ENCODE measurements around the gene ZNRF1.

The ZNRF1 gene

GRCh38 chr16:75027520-75028300 is 28.9 kb downstream of the ZNRF1 start:
- Histone ChIP-seq H3K27ac (peak overlapping the region; percentile 21), H3K4me1 (peaks cover 5% of the 10 kb centered on the region), H3K79me2 (peaks cover 35% of the 10 kb centered on the region), H2AFZ (no peak overlapping the region), H3K9me3 (ENCODE audit: control insufficient read depth, low read length) (no peaks in the 10 kb centered on the region), H3K27me3 (ENCODE audit: control insufficient read depth, insufficient read depth, low read length) (no peaks in the 10 kb centered on the region), H3K4me3 (ENCODE audit: low read depth, low read length) (no peak overlapping the region), H3K4me2 (ENCODE audit: low read length) (no peak overlapping the region), H3K36me3 (ENCODE audit: control insufficient read depth, insufficient read depth, low read length) (no peaks in the 10 kb centered on the region), H3K9ac (no peak overlapping the region)
- TF ChIP-seq CTCF (IDR thresholded peaks at IDR 0.05) = no peak

- no peak for TF ChIP-seq CTCF (IDR thresholded peaks at IDR 0.05)
- Histone ChIP-seq H3K4me1 (peaks cover 5% of the 10 kb centered on the region), H3K9me3 (ENCODE audit: control insufficient read depth, low read length) (no peaks in the 10 kb centered on the region), H3K79me2 (peaks cover 34% of the 10 kb centered on the region), H3K36me3 (ENCODE audit: control insufficient read depth, insufficient read depth, low read length) (no peaks in the 10 kb centered on the region), H3K27me3 (ENCODE audit: control insufficient read depth, insufficient read depth, low read length) (no peaks in the 10 kb centered on the region), H2AFZ (no peak overlapping the region), H3K4me2 (ENCODE audit: low read length) (no peak overlapping the region), H3K27ac (no peak overlapping the region), H3K4me3 (ENCODE audit: low read depth, low read length) (no peak overlapping the region), H3K9ac (no peak overlapping the region)
Measured at GRCh38 chr16:75028544-75029135, 29.8 kb downstream of the ZNRF1 start.

GRCh38 chr16:75029854-75030253 is 31.0 kb downstream of the ZNRF1 start:
- Histone ChIP-seq H3K4me1 (peaks cover 5% of the 10 kb centered on the region), H3K27ac (no peak overlapping the region), H3K4me2 (ENCODE audit: low read length) (no peak overlapping the region), H3K9me3 (ENCODE audit: control insufficient read depth, low read length) (no peaks in the 10 kb centered on the region), H3K36me3 (ENCODE audit: control insufficient read depth, insufficient read depth, low read length) (no peaks in the 10 kb centered on the region), H3K27me3 (ENCODE audit: control insufficient read depth, insufficient read depth, low read length) (no peaks in the 10 kb centered on the region), H3K9ac (no peak overlapping the region), H3K4me3 (ENCODE audit: low read depth, low read length) (no peak overlapping the region), H3K79me2 (peaks cover 46% of the 10 kb centered on the region), H2AFZ (no peak overlapping the region)
- TF ChIP-seq CTCF (IDR thresholded peaks at IDR 0.05) = no peak

GRCh38 chr16:75032655-75033054 is 33.8 kb downstream of the ZNRF1 start:
- Histone ChIP-seq H3K27me3 (ENCODE audit: control insufficient read depth, insufficient read depth, low read length) (no peaks in the 10 kb centered on the region), H3K27ac (no peak overlapping the region), H3K9me3 (ENCODE audit: control insufficient read depth, low read length) (no peaks in the 10 kb centered on the region), H3K9ac (no peak overlapping the region), H3K4me2 (ENCODE audit: low read length) (no peak overlapping the region), H2AFZ (no peak overlapping the region), H3K36me3 (ENCODE audit: control insufficient read depth, insufficient read depth, low read length) (no peaks in the 10 kb centered on the region), H3K4me1 (peaks cover 3% of the 10 kb centered on the region), H3K4me3 (ENCODE audit: low read depth, low read length) (no peak overlapping the region), H3K79me2 (peaks cover 63% of the 10 kb centered on the region)
- TF ChIP-seq CTCF (IDR thresholded peaks at IDR 0.05) = no peak

All from parathyroid adenoma (tissue), 2 donors.